ENCODE results near the gene CHRNG.

Gene CHRNG

DNA sequence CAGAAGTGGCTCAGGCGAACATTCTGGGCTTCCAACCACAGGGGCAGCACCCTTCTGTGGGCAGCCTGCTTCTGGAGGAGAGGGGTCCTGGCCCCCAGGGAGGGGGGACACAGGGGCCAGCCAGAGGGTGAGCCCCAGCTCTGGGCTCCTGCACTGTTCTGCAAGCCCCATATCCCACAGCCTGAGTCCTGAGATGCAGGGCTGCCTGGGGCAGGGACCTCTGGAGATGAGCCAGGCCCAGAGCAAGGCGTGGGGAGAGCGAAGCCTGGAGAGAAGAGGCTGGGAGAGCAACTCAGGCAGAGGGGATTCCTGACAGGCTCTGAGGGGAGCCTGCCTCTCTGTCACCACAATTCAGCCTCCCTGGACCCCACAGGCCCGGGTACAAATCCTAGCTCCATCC is 32.8 kb upstream of the CHRNG start (continued):
- no peak for TF ChIP-seq ZNF571 (tag by site-specific recombination; IDR thresholded peaks at IDR 0.05)
- TF ChIP-seq, protein P1, sequence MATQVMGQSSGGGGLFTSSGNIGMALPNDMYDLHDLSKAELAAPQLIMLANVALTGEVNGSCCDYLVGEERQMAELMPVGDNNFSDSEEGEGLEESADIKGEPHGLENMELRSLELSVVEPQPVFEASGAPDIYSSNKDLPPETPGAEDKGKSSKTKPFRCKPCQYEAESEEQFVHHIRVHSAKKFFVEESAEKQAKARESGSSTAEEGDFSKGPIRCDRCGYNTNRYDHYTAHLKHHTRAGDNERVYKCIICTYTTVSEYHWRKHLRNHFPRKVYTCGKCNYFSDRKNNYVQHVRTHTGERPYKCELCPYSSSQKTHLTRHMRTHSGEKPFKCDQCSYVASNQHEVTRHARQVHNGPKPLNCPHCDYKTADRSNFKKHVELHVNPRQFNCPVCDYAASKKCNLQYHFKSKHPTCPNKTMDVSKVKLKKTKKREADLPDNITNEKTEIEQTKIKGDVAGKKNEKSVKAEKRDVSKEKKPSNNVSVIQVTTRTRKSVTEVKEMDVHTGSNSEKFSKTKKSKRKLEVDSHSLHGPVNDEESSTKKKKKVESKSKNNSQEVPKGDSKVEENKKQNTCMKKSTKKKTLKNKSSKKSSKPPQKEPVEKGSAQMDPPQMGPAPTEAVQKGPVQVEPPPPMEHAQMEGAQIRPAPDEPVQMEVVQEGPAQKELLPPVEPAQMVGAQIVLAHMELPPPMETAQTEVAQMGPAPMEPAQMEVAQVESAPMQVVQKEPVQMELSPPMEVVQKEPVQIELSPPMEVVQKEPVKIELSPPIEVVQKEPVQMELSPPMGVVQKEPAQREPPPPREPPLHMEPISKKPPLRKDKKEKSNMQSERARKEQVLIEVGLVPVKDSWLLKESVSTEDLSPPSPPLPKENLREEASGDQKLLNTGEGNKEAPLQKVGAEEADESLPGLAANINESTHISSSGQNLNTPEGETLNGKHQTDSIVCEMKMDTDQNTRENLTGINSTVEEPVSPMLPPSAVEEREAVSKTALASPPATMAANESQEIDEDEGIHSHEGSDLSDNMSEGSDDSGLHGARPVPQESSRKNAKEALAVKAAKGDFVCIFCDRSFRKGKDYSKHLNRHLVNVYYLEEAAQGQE (tag by site-specific recombination; IDR thresholded peaks at IDR 0.05): no peak

DNA sequence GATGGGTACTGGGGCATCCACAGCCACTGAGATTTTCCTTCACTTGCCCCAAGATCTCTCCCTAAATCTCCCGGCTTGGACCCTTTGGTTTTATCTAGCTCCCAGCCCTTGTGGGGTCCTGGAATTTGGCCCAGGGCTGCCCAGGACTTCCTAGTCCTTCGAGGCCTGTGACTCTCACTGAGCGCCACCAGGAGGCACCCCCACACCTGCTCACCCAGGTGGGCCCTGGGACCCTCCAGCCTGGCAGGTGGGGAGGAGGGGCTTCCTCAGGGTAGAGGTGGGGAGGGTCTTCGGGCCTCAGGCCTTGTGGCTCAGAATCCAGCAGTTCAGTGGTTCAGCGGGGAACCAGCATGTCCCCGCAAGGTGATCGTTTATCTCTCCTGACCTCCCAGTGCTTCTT is 31.2 kb upstream of the CHRNG start:
- Histone ChIP-seq H3K9me3 (ENCODE audit: control insufficient read depth, insufficient read depth, low read depth, low read length) (no peaks in the 10 kb centered on the region), H3K4me1 (ENCODE audit: control insufficient read depth, insufficient read depth, low read length) (no peaks in the 10 kb centered on the region), H3K27ac (ENCODE audit: extremely low read depth, low read depth, low read length) (no peak overlapping the region), H3K4me3 (ENCODE audit: low read depth, low read length) (no peak overlapping the region), H3K36me3 (ENCODE audit: control insufficient read depth in 2 of 2, insufficient read depth in 1 of 2, low read length in 2 of 2) (no peaks in the 10 kb centered on the region)
- POLR2A ChIA-PET: no interaction called here
- CTCF ChIA-PET: interaction anchor here (0.6 kb wide), 1 partner anchor 51 kb away, joined by 5 read pairs; no protein-coding TSS in a partner anchor
- TF ChIP-seq, protein P2, sequence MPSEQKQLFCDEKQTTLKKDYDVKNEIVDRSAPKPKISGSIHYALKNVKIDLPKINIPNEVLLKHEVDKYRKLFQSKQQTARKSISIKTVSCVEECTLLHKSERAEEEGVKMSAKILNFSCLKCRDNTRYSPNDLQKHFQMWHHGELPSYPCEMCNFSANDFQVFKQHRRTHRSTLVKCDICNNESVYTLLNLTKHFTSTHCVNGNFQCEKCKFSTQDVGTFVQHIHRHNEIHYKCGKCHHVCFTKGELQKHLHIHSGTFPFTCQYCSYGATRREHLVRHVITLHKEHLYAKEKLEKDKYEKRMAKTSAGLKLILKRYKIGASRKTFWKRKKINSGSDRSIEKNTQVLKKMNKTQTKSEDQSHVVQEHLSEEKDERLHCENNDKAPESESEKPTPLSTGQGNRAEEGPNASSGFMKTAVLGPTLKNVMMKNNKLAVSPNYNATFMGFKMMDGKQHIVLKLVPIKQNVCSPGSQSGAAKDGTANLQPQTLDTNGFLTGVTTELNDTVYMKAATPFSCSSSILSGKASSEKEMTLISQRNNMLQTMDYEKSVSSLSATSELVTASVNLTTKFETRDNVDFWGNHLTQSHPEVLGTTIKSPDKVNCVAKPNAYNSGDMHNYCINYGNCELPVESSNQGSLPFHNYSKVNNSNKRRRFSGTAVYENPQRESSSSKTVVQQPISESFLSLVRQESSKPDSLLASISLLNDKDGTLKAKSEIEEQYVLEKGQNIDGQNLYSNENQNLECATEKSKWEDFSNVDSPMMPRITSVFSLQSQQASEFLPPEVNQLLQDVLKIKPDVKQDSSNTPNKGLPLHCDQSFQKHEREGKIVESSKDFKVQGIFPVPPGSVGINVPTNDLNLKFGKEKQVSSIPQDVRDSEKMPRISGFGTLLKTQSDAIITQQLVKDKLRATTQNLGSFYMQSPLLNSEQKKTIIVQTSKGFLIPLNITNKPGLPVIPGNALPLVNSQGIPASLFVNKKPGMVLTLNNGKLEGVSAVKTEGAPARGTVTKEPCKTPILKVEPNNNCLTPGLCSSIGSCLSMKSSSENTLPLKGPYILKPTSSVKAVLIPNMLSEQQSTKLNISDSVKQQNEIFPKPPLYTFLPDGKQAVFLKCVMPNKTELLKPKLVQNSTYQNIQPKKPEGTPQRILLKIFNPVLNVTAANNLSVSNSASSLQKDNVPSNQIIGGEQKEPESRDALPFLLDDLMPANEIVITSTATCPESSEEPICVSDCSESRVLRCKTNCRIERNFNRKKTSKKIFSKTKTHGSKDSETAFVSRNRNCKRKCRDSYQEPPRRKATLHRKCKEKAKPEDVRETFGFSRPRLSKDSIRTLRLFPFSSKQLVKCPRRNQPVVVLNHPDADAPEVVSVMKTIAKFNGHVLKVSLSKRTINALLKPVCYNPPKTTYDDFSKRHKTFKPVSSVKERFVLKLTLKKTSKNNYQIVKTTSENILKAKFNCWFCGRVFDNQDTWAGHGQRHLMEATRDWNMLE (tag by site-specific recombination; conservative IDR thresholded peaks at IDR 0.05; ENCODE audit: low read depth): no peak
- no peak for TF ChIP-seq ZNF391 (tag by site-specific recombination; IDR thresholded peaks at IDR 0.05; ENCODE audit: borderline replicate concordance, low read depth)
- TF ChIP-seq ZNF639 (tag by site-specific recombination; IDR thresholded peaks at IDR 0.05): no peak
- TF ChIP-seq AEBP2 (tag by site-specific recombination; IDR thresholded peaks at IDR 0.05; ENCODE audit: borderline replicate concordance): no peak
- no peak for TF ChIP-seq ZNF16 (tag by site-specific recombination; IDR thresholded peaks at IDR 0.05; ENCODE audit: low read depth)
- TF ChIP-seq MEIS1 (CRISPR knock-in tag; IDR thresholded peaks at IDR 0.05; ENCODE audit: borderline replicate concordance): no peak
- TF ChIP-seq OVOL3 (tag by site-specific recombination; IDR thresholded peaks at IDR 0.05): no peak
- TF ChIP-seq SP3 (tag by site-specific recombination; IDR thresholded peaks at IDR 0.05): no peak
- TF ChIP-seq ZNF23 (tag by site-specific recombination; IDR thresholded peaks at IDR 0.05; ENCODE audit: borderline replicate concordance): no peak
- TF ChIP-seq ZBTB21 (tag by site-specific recombination; IDR thresholded peaks at IDR 0.05): no peak
- no peak for TF ChIP-seq SP2 (tag by site-specific recombination; IDR thresholded peaks at IDR 0.05)
- no peak for TF ChIP-seq ZNF433 (tag by site-specific recombination; IDR thresholded peaks at IDR 0.05; ENCODE audit: low read depth)
- no peak for TF ChIP-seq ZNF768 (tag by site-specific recombination; IDR thresholded peaks at IDR 0.05)
- no peak for TF ChIP-seq ZBTB7A (tag by site-specific recombination; IDR thresholded peaks at IDR 0.05; ENCODE audit: low read depth)
- TF ChIP-seq ZNF10 (tag by site-specific recombination; IDR thresholded peaks at IDR 0.05): no peak
- no peak for TF ChIP-seq ZNF169 (tag by site-specific recombination; IDR thresholded peaks at IDR 0.05)
